Endothelial cell of umbilical vein (primary cell): ENCODE results near the gene GMPPA. TPM values are rescaled to one million over a fixed set of nuclear protein-coding genes. Genes with fewer than 3 reads are reported as not detected.

Experiments used
- BruUV-seq: library from RNA; stranded (reverse); fragments of 400-500 nt; replicated peaks from 2 replicates; lab custom pipeline; 2021; lab: Mats Ljungman, UMichigan
- CTCF ChIA-PET: fragments of 300-600, 350-600 bp; sonication (Branson Sonifier 250); formaldehyde crosslinking; loops from one replicate; lab custom pipeline; 2021; ENCODE audit warnings: antibody characterized with exemption, inconsistent platforms; lab: Charles Lee
- POLR2A ChIA-PET: fragments of 300-600, 350-600 bp; sonication (Branson Sonifier 250); formaldehyde crosslinking; loops from one replicate; lab custom pipeline; 2021; ENCODE audit warnings: antibody characterized with exemption, inconsistent platforms; lab: Charles Lee
- DNase-seq: peaks from one replicate; pipeline ENCODE4 v3.0.0-alpha.2; 2011; ENCODE audit warnings: low read depth, low spot score
- FAIRE-seq: peaks from 2 replicates; lab custom pipeline; 2011; peaks lifted over from hg19 to GRCh38; lab: Jason Lieb, UNC
- H2AFZ ChIP-seq: 2 replicates; pipeline ENCODE4 v1.6.0; 2012; ENCODE audit warnings: low read depth, low read length, control low read depth, inconsistent platforms
- H3K27ac ChIP-seq: 2 replicates; pipeline ENCODE4 v1.5.1; 2011; ENCODE audit warnings: low read depth, mild to moderate bottlenecking, control low read depth, low read length, moderate library complexity; ENCODE audit not compliant: insufficient read depth
- H3K27me3 ChIP-seq, 2 experiments: 2 replicates each; pipeline versions ENCODE4 v1.6.0 to v1.6.1; 2011; ENCODE audit warnings: low read length in 2 of 2, mixed read lengths in 1 of 2; ENCODE audit not compliant: control insufficient read depth in 2 of 2, insufficient read depth in 2 of 2
- H3K36me3 ChIP-seq, 2 experiments: 2 replicates in 1 of 2; 3 replicates in 1 of 2; pipeline ENCODE4 v1.5.1; 2011; ENCODE audit warnings: low read length in 2 of 2, mild to moderate bottlenecking in 1 of 2, moderate library complexity in 1 of 2; ENCODE audit not compliant: control insufficient read depth in 2 of 2, insufficient read depth in 2 of 2; ENCODE audit errors: extremely low read depth in 1 of 2
- H3K4me1 ChIP-seq: 3 replicates; pipeline ENCODE4 v1.5.1; 2011; ENCODE audit warnings: mild to moderate bottlenecking, low read length; ENCODE audit not compliant: control insufficient read depth, insufficient read depth; ENCODE audit errors: extremely low read depth
- H3K4me2 ChIP-seq: 2 replicates; pipeline ENCODE4 v1.6.1; 2011; ENCODE audit warnings: low read length, control low read depth, mixed read lengths; ENCODE audit not compliant: insufficient read depth
- H3K4me3 ChIP-seq, 3 experiments: fragments of 200-600 bp in 1 of 3; sonication (generic), shearing (Covaris generic) in 1 of 3; replicated peaks in 1 of 3; 2 replicates each; pipeline ENCODE4 v1.5.1; 2011 to 2016; ENCODE audit warnings: control low read depth in 3 of 3, low read length in 3 of 3, mild to moderate bottlenecking in 2 of 3, inconsistent platforms in 1 of 3, low read depth in 1 of 3, moderate library complexity in 1 of 3; ENCODE audit not compliant: insufficient read depth in 1 of 3
- H3K79me2 ChIP-seq: 2 replicates; pipeline ENCODE4 v1.6.0; 2012; ENCODE audit warnings: low read length, inconsistent platforms; ENCODE audit not compliant: control insufficient read depth, insufficient read depth
- H3K9ac ChIP-seq: replicated peaks from 2 replicates; pipeline ENCODE3; 2011; ENCODE audit warnings: low read length, control low read depth; ENCODE audit not compliant: insufficient read depth; ENCODE audit errors: extremely low read depth
- H3K9me1 ChIP-seq: replicated peaks from 3 replicates; pipeline ENCODE4 v1.6.0; 2011; ENCODE audit warnings: mild to moderate bottlenecking, low read length; ENCODE audit not compliant: control insufficient read depth, insufficient read depth; ENCODE audit errors: extremely low read depth
- H3K9me3 ChIP-seq: replicated peaks from 2 replicates; pipeline ENCODE4 v1.5.1; 2012; ENCODE audit warnings: low read length, inconsistent platforms; ENCODE audit not compliant: control insufficient read depth, insufficient read depth
- H4K20me1 ChIP-seq: replicated peaks from 2 replicates; pipeline ENCODE3; 2011; ENCODE audit warnings: mild to moderate bottlenecking, low read length; ENCODE audit not compliant: control insufficient read depth, insufficient read depth; ENCODE audit errors: extremely low read depth
- CTCF ChIP-seq, 2 donors: IDR thresholded peaks; 1 replicate in 1 of 2; 2 replicates in 1 of 2; pipeline ENCODE4 v1.5.1; 2011; ENCODE audit warnings: low read length in 2 of 2, mild to moderate bottlenecking in 2 of 2, moderate library complexity in 2 of 2, control low read depth in 1 of 2, inconsistent platforms in 1 of 2, low read depth in 1 of 2; ENCODE audit not compliant: insufficient read depth in 1 of 2; ENCODE audit errors: extremely low read depth in 1 of 2
- EZH2 ChIP-seq: IDR thresholded peaks from 2 replicates; pipeline ENCODE4 v1.6.1; 2012; ENCODE audit warnings: borderline replicate concordance, low read depth, mild to moderate bottlenecking, moderate library complexity, low read length, inconsistent platforms; ENCODE audit not compliant: severe bottlenecking
- FOS ChIP-seq: IDR thresholded peaks from 2 replicates; pipeline ENCODE4 v1.6.1; 2011; ENCODE audit warnings: mild to moderate bottlenecking, low read length, moderate library complexity, borderline replicate concordance; ENCODE audit not compliant: insufficient read depth
- GATA2 ChIP-seq: IDR thresholded peaks from 2 replicates; pipeline ENCODE4 v1.7.0; 2011; ENCODE audit warnings: low read depth, mild to moderate bottlenecking, moderate library complexity, mixed read lengths, low read length; ENCODE audit not compliant: insufficient read length, insufficient read depth
- JUN ChIP-seq: IDR thresholded peaks from 2 replicates; pipeline ENCODE4 v1.6.1; 2011; ENCODE audit warnings: borderline replicate concordance, low read depth; ENCODE audit not compliant: insufficient read length, insufficient read depth
- MAX ChIP-seq: IDR thresholded peaks from 2 replicates; pipeline ENCODE4 v1.6.1; 2011; ENCODE audit not compliant: insufficient read depth, insufficient read length
- MYC ChIP-seq: IDR thresholded peaks from one replicate; pipeline ENCODE4 v1.6.1; 2011; ENCODE audit warnings: mild to moderate bottlenecking, low read depth, low read length
- POLR2A ChIP-seq: IDR thresholded peaks from 2 replicates; pipeline ENCODE4 v1.6.1; 2012; ENCODE audit warnings: low read depth, mild to moderate bottlenecking, control low read depth, low read length
- POLR2AphosphoS5 ChIP-seq: IDR thresholded peaks from 2 replicates; pipeline ENCODE4 v1.6.1; 2012; ENCODE audit warnings: low read depth, mild to moderate bottlenecking, control low read depth, low read length, moderate library complexity; ENCODE audit not compliant: insufficient read depth
- dilution Hi-C: fragments of 300-500 bp; cut with MboI; formaldehyde crosslinking; loops from one replicate; pipeline ENCODE4 v1.15.0; 2019; ENCODE audit warnings: low sequenced_read_pairs; ENCODE audit not compliant: extremely low pct_ligation_motif_present
- intact Hi-C: fragments of 100-400 bp; cut with micrococcal nuclease; formaldehyde crosslinking; loops from one replicate; pipeline ENCODE4 v1.10.0; 2022
- polyA plus RNA-seq, 4 experiments: library from polyadenylated mRNA; depleted of rRNA in 3 of 4; stranded (reverse) in 3 of 4; unstranded in 1 of 4; fragments of >200 nt; gene quantifications; 2 replicates each; pipeline versions ENCODE4 v1.2.1 to v1.2.3, GENCODE V29; 2011 to 2012; ENCODE audit warnings: missing spikeins in 1 of 4
- total RNA-seq: library from RNA; stranded (reverse); gene quantifications from 2 replicates; pipeline ENCODE4 v1.2.3, GENCODE V29; 2021

The GMPPA gene
- total and polyA plus RNA-seq, 2 donors (not counting 3 experiments of a cell fraction or from before 2014, with no cell fraction given): 39.1 to 104 TPM

GRCh38 chr2:219477179-219477578 lies 21.5 kb upstream of the GMPPA start:
- no peaks in the 10 kb centered on the region for H3K9me1 ChIP-seq
- no peaks in the 10 kb centered on the region for H3K9me3 ChIP-seq
- BruUV-seq: no TSS peak
- H3K27ac ChIP-seq: no peak overlapping the region
- no peaks in the 10 kb centered on the region for H4K20me1 ChIP-seq
- H3K4me2 ChIP-seq: no peak overlapping the region
- CTCF ChIA-PET: interaction anchor here (0.6 to 7.0 kb wide), 8 partner anchors 10 to 83 kb away, joined by 3 to 115 read pairs (median 4); a partner anchor contains a TSS
- DNase-seq (no peak), FAIRE-seq (no peak)
- peaks cover 2 to 5% of the 10 kb centered on the region in 2 experiments for H3K27me3 ChIP-seq
- no peak for TF ChIP-seq JUN
- no peak for TF ChIP-seq POLR2A
- TF ChIP-seq GATA2: no peak
- TF ChIP-seq CTCF (IDR thresholded peaks at IDR 0.05; ENCODE audit: extremely low read depth in 1 of 2, insufficient read depth in 1 of 2, low read depth in 1 of 2, low read length in 2 of 2): no peak
- TF ChIP-seq EZH2: no peak
- no peak for TF ChIP-seq MYC
- TF ChIP-seq FOS: no peak
- no peak for TF ChIP-seq MAX
- TF ChIP-seq POLR2AphosphoS5: no peak
- dilution Hi-C loops (no loop called here), intact Hi-C loops (loop anchor here (2.0 kb wide), 1 partner anchor 44 kb away; no protein-coding TSS in a partner anchor)
- no peaks in the 10 kb centered on the region for H3K79me2 ChIP-seq
- H3K9ac ChIP-seq: no peak overlapping the region
- POLR2A ChIA-PET: no interaction called here
- no peak overlapping the region for H3K4me3 ChIP-seq
- no peaks in the 10 kb centered on the region for H3K4me1 ChIP-seq
- no peaks in the 10 kb centered on the region for H3K36me3 ChIP-seq
- H2AFZ ChIP-seq: no peak overlapping the region
